Stimulated activated CD8-positive, alpha-beta memory T cell treated with anti-CD3 and anti-CD28 coated beads, Interleukin-12 subunit alpha, Interleukin-12 subunit beta, amount 100 ng/mL, for 4 hours (primary cell): ENCODE data around the gene USP5.

ENCODE experiments used
- DNase-seq: peaks from one replicate; pipeline ENCODE4 v3.0.0-alpha.2; 2020; ENCODE audit warnings: low read depth

The USP5 gene

GRCh38 chr12:6851921-6852650 is at the start of gene USP5:
Gene USP5, plus strand, starts transcription at chr12:6852150. Its CDS starts 30 bp downstream, at chr12:6852180.
- DNase-seq = peak; percentile 96

GRCh38 chr12:6807170-6807569 is 44.8 kb upstream of the USP5 start:
- DNase-seq = no peak

- no peak for DNase-seq
Observed at GRCh38 chr12:6809056-6809455, 42.9 kb upstream of the USP5 start.

GRCh38 chr12:6810758-6811157 is 41.2 kb upstream of the USP5 start:
- no peak for DNase-seq

GRCh38 chr12:6813363-6813762 is 38.6 kb upstream of the USP5 start:
- no peak for DNase-seq

- DNase-seq = no peak
Observed at GRCh38 chr12:6816598-6816997, 35.4 kb upstream of the USP5 start.

- no peak for DNase-seq
Observed at GRCh38 chr12:6817098-6817497, 34.9 kb upstream of the USP5 start.

GRCh38 chr12:6817662-6818157 is 34.2 kb upstream of the USP5 start:
- DNase-seq = no peak

- no peak for DNase-seq
Observed at GRCh38 chr12:6818222-6818621, 33.7 kb upstream of the USP5 start.

GRCh38 chr12:6818645-6819044 is 33.3 kb upstream of the USP5 start:
- no peak for DNase-seq

- DNase-seq = no peak
Observed at GRCh38 chr12:6819106-6820030, 32.6 kb upstream of the USP5 start.

- DNase-seq = no peak
Observed at GRCh38 chr12:6820166-6820565, 31.8 kb upstream of the USP5 start.

GRCh38 chr12:6821591-6822425 is 30.1 kb upstream of the USP5 start, which contains the start of gene GPR162:
Gene GPR162, plus strand, starts transcription at chr12:6821821. Its CDS starts 2,078 bp downstream, at chr12:6823899.
- no peak for DNase-seq

GRCh38 chr12:6822426-6823135 is 29.4 kb upstream of the USP5 start:
- no peak for DNase-seq

GRCh38 chr12:6823182-6824084 is 28.5 kb upstream of the USP5 start:
- no peak for DNase-seq

- DNase-seq = no peak
Observed at GRCh38 chr12:6824085-6824775, 27.7 kb upstream of the USP5 start.

GRCh38 chr12:6824901-6825381 is 27.0 kb upstream of the USP5 start:
- DNase-seq = no peak

GRCh38 chr12:6825398-6826124 is 26.4 kb upstream of the USP5 start:
- peak; percentile 55 for DNase-seq
